ENCODE measurements around the gene POM121.
"Not testable (repeated sequence)": the region's sequence is repeated elsewhere in the genome, so short reads cannot be mapped to it uniquely, and the experiment has no call there.

DNA sequence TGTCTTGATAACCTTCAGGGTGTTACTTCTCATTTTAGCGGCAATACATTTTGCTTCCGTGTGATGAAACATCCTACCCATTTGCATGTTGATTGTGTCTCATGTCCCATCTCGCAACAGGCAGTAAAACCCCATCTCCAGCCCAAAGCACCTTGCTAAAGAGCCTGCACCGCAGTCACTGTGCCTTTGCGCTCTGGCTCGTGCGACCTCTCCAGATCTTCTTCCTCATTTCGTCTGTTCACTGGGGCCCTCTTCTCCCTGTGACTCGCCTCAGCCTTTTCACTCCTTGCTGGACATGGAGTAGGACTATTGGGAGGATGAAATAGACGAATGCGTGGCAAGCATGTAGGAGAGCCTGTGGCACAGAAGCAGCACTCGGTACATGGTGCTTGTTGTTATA, 13.5 kb upstream of the POM121 start:
- not testable (repeated sequence) for TF ChIP-seq ZNF274 (IDR thresholded peaks at IDR 0.05; ENCODE audit: low read length); ZNF274 (tag by site-specific recombination; IDR thresholded peaks at IDR 0.05; ENCODE audit: borderline replicate concordance); REST (tag by site-specific recombination; IDR thresholded peaks at IDR 0.05); ZNF629 (tag by site-specific recombination; IDR thresholded peaks at IDR 0.05); ZNF701 (tag by site-specific recombination; IDR thresholded peaks at IDR 0.05); RBAK (tag by site-specific recombination; IDR thresholded peaks at IDR 0.05); GLIS2 (tag by site-specific recombination; IDR thresholded peaks at IDR 0.05); ZNF202 (tag by site-specific recombination; IDR thresholded peaks at IDR 0.05; ENCODE audit: borderline replicate concordance)
- TF ChIP-seq, protein P1, sequence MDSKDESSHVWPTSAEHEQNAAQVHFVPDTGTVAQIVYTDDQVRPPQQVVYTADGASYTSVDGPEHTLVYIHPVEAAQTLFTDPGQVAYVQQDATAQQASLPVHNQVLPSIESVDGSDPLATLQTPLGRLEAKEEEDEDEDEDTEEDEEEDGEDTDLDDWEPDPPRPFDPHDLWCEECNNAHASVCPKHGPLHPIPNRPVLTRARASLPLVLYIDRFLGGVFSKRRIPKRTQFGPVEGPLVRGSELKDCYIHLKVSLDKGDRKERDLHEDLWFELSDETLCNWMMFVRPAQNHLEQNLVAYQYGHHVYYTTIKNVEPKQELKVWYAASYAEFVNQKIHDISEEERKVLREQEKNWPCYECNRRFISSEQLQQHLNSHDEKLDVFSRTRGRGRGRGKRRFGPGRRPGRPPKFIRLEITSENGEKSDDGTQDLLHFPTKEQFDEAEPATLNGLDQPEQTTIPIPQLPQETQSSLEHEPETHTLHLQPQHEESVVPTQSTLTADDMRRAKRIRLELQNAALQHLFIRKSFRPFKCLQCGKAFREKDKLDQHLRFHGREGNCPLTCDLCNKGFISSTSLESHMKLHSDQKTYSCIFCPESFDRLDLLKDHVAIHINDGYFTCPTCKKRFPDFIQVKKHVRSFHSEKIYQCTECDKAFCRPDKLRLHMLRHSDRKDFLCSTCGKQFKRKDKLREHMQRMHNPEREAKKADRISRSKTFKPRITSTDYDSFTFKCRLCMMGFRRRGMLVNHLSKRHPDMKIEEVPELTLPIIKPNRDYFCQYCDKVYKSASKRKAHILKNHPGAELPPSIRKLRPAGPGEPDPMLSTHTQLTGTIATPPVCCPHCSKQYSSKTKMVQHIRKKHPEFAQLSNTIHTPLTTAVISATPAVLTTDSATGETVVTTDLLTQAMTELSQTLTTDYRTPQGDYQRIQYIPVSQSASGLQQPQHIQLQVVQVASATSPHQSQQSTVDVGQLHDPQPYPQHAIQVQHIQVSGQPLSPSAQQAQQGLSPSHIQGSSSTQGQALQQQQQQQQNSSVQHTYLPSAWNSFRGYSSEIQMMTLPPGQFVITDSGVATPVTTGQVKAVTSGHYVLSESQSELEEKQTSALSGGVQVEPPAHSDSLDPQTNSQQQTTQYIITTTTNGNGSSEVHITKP (tag by site-specific recombination; IDR thresholded peaks at IDR 0.05), result not testable (repeated sequence)
- TF ChIP-seq, protein P2, sequence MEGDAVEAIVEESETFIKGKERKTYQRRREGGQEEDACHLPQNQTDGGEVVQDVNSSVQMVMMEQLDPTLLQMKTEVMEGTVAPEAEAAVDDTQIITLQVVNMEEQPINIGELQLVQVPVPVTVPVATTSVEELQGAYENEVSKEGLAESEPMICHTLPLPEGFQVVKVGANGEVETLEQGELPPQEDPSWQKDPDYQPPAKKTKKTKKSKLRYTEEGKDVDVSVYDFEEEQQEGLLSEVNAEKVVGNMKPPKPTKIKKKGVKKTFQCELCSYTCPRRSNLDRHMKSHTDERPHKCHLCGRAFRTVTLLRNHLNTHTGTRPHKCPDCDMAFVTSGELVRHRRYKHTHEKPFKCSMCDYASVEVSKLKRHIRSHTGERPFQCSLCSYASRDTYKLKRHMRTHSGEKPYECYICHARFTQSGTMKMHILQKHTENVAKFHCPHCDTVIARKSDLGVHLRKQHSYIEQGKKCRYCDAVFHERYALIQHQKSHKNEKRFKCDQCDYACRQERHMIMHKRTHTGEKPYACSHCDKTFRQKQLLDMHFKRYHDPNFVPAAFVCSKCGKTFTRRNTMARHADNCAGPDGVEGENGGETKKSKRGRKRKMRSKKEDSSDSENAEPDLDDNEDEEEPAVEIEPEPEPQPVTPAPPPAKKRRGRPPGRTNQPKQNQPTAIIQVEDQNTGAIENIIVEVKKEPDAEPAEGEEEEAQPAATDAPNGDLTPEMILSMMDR (tag by site-specific recombination; IDR thresholded peaks at IDR 0.05), result not testable (repeated sequence)

Data from HEK293 (cell line).